Measurements from ENCODE around the gene TAC3. TPM values are rescaled to one million over a fixed set of nuclear protein-coding genes. Genes with fewer than 3 reads are reported as not detected.
"Not testable (repeated sequence)": the region's sequence is repeated elsewhere in the genome, so short reads cannot be mapped to it uniquely, and the experiment has no call there.

Gene TAC3
- polyA plus RNA-seq, 1 experiment = not detected

- POLR2A ChIA-PET; CTCF ChIA-PET; DNase-seq (ENCODE audit: low read depth); H3K27me3 ChIP-seq (ENCODE audit: control insufficient read depth, insufficient read depth, low read length); H3K4me3 ChIP-seq (ENCODE audit: low read depth, low read length); H3K36me3 ChIP-seq (ENCODE audit: control insufficient read depth, insufficient read depth, low read length): not testable (repeated sequence)
These were observed 52.8 kb downstream of the TAC3 start for GRCh38 chr12:56963557-56963956.

DNA sequence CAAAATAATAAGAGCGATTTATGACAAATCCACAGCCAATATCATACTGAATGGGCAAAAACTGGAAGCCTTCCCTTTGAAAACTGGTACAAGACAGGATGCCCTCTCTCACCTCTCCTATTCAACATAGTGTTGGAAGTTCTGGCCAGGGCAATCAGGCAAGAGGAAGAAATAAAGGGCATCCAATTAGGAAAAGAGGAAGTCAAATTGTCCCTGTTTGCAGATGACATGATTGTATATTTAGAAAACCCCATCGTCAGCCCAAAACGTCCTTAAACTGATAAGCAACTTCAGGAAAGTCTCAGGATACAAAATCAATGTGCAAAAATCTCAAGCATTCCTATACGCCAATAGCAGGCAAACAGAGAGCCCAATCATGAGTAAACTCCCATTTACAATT is 54.1 kb downstream of the TAC3 start:
- H3K4me3 ChIP-seq (ENCODE audit: low read depth, low read length); H3K36me3 ChIP-seq (ENCODE audit: control insufficient read depth, insufficient read depth, low read length); DNase-seq (ENCODE audit: low read depth); H3K27me3 ChIP-seq (ENCODE audit: control insufficient read depth, insufficient read depth, low read length); CTCF ChIA-PET; POLR2A ChIA-PET: not testable (repeated sequence)

Other genes starting within 250 kb of the TAC3 start
- gene SDR9C7, start 82.1 kb downstream of the TAC3 start, polyA plus RNA-seq (2011; rRNA removed) = not detected in 2 replicates
- 0.07 TPM in 2 replicates for gene RDH16, start 58.9 kb downstream of the TAC3 start, polyA plus RNA-seq (2011; rRNA removed)
- gene ZBTB39, start 10.0 kb downstream of the TAC3 start, polyA plus RNA-seq (2011; rRNA removed) = 3.9 and 4.2 TPM in 2 replicates
- gene MYO1A, start 33.6 kb upstream of the TAC3 start, polyA plus RNA-seq (2011; rRNA removed) = 0.02 and 0.15 TPM in 2 replicates
- 6.7 and 12.0 TPM in 2 replicates for gene NEMP1, start 62.3 kb upstream of the TAC3 start, polyA plus RNA-seq (2011; rRNA removed)
- 41.7 and 50.2 TPM in 2 replicates for gene NAB2, start 72.6 kb upstream of the TAC3 start, polyA plus RNA-seq (2011; rRNA removed)
- 110 and 177 TPM in 2 replicates for gene STAT6, start 94.8 kb upstream of the TAC3 start, polyA plus RNA-seq (2011; rRNA removed)
- 58.5 and 117 TPM in 2 replicates for gene LRP1, start 112.0 kb upstream of the TAC3 start, polyA plus RNA-seq (2011; rRNA removed)
- gene LRP1-AS, start 131.1 kb upstream of the TAC3 start, polyA plus RNA-seq (2011; rRNA removed) = not detected in 2 replicates
- 1.4 and 2.8 TPM in 2 replicates for gene NXPH4, start 200.3 kb upstream of the TAC3 start, polyA plus RNA-seq (2011; rRNA removed)
- 299 and 550 TPM in 2 replicates for gene SHMT2, start 213.2 kb upstream of the TAC3 start, polyA plus RNA-seq (2011; rRNA removed)
- gene STAC3, start 234.7 kb upstream of the TAC3 start, polyA plus RNA-seq (2011; rRNA removed) = 0.12 and 0.48 TPM in 2 replicates